ENCODE measurements around the gene VSIR.

VSIR gene
- total RNA-seq: 107 to 601 (median 161) reads per million in 3 experiments

GRCh38 chr10:71773221-71773971 lies at the start of gene VSIR:
TSS of gene VSIR (minus strand) at chr10:71773520. CDS start at chr10:71773439, 81 bp downstream.
- peak; percentile 94 for DNase-seq

GRCh38 chr10:71821909-71822763 lies 48.8 kb upstream of the VSIR start:
- DNase-seq: no peak

GRCh38 chr10:71820966-71821365 lies 47.6 kb upstream of the VSIR start:
- no peak for DNase-seq

- no peak for DNase-seq
Measured at GRCh38 chr10:71819985-71820384, 46.7 kb upstream of the VSIR start.

GRCh38 chr10:71819441-71819861 lies 46.1 kb upstream of the VSIR start:
- DNase-seq: no peak

DNA sequence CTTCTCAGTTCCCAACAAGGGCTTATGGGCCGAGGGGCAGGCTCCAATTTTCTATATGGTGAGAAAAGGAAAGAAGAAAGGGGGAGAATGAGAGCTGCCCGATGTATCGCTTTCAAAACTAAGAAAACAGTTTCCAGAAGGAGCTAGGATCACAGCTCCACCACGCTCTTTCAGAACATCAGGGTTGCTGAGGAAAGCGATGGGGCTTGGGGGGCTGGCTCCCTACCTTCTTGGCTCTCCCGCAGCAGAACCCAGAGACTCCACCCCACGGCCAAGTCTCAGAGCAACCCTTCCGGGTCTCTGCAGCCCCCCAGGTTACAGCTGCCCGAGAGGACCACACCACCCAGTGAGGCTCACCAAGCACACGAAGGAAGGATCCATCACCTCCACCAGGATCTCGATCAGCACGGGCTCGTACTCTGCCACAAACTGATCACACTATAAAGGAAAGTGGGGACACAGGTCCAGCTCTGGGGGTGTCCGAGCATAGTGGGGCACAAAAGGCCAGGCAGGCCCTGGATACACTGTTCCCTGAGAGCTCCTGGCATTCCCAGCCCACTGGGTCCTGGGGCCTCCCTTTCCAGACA lies 45.4 kb upstream of the VSIR start:
- DNase-seq: no peak

DNA sequence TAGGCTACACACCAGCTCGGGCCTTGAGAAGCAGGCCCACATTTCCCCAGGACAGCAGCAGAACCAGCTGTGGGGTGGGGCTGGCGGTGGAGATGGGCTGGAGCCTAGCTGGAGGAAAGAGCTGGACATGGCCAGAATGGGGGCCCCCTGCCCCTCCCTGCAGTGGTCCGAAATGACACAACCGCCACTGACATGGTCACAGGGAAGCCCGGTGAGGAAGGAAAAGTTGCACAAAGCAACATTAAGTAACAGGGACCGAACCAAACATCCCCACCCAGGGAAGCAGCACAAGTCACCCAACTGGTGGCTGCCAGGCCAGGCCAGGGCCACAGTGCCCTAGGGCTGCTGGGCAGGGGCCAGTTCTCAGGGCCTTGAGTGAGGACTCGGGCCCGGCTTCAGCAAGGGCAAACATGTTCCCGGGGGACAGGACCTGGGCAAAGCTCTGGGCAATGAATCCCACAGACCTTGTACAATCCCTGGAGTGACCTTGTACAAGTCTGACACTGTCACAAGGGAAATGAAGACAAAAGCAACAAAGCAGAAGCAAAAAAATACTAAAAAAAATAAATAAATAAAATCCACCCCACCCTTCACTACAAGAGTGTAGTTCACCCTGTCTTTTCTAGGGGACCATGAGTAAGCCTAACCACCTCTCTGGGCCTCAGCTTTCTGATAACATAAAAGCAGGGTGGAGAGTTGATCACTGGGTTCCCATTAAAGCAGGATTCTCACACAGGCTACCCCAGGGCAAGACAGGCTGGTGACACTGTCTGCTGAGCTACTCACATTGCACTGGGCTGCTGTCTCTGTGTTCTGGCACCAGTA lies 44.7 kb upstream of the VSIR start:
- no peak for DNase-seq

DNA sequence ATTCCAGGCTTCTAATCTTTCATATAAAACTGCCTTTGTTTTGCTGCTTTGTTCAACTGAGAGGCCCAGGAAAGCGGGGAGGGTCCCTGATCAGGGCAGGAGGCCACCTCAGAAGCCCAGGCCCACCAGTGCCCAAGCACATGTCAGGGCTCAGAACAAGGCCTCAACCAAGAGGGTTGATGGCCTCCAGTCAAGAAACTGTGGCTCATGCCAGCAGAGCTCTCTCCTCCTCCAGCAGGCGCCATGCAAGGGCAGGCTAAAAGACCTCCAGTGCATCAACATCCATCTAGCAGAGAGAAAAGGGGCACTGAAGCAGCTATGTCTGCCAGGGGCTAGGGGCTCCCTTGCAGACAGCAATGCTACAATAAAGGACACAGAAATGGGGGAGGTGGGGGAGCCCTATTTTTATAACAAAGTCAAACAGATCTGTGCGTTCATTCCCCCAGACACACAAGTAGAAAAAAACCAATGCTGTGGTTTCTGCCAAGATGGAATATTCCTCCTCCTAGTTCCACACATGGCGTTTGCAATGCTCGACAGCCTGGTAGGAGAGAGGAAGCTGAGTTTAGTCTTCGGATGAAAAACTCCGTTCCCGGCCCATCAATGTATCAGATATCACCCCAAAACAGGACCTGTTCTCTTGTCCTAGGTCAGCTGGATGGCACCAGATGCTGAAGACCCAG lies 43.8 kb upstream of the VSIR start:
- no peak for DNase-seq

DNA sequence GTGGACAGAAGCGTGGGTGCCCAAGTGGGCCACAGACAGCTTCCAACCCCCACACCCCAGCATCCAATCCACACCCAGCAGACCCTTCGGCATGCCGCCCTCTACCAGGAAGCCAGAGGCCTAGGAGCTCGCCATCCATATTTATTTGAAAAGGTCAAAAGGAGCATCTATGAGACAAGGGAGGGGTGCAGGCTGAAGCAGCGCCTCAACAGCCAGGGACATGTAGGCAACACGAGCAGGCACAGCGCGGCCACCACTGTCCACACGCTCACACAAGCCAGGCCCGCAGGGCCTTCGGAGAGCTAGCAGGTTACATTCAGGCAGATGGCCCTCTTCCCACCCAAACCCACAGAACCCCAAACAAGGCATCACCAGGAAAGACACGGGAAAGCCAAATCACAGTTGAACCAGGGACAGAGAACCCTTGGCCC lies 43.1 kb upstream of the VSIR start:
- DNase-seq: no peak

DNA sequence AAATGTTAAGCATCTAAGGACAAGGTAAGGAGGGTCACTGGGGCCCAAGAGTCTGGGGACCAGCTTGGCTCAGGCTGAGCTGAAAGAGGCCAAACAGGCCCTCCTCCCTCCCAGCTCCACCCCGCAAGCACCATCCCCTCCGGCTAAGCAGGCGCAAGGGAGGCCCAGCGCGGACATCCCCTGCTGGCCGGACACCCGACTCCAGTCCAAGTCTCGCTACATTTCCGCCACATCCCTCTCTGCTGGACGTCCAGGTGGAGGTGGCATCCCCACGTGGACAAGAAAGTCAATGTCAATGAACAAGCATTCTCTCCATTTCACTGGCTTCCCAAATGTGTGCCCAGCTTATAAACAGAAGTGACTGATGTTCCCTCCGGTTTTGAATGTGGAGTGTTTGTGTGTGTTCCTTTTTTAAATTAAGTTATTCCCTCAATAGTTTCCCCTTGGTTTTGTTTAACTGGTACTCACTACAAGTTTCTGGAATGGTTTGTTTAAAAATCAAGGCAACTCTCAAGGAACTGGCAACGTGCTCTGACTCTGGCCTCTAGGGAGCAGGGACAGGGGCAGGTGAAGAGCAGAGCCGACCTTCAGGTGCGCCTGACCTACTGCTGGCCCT lies 42.3 kb upstream of the VSIR start:
- no peak for DNase-seq

- DNase-seq: no peak
Measured at GRCh38 chr10:71814922-71815411, 41.6 kb upstream of the VSIR start.

- DNase-seq: no peak
Measured at GRCh38 chr10:71812913-71813590, 39.7 kb upstream of the VSIR start.

DNA sequence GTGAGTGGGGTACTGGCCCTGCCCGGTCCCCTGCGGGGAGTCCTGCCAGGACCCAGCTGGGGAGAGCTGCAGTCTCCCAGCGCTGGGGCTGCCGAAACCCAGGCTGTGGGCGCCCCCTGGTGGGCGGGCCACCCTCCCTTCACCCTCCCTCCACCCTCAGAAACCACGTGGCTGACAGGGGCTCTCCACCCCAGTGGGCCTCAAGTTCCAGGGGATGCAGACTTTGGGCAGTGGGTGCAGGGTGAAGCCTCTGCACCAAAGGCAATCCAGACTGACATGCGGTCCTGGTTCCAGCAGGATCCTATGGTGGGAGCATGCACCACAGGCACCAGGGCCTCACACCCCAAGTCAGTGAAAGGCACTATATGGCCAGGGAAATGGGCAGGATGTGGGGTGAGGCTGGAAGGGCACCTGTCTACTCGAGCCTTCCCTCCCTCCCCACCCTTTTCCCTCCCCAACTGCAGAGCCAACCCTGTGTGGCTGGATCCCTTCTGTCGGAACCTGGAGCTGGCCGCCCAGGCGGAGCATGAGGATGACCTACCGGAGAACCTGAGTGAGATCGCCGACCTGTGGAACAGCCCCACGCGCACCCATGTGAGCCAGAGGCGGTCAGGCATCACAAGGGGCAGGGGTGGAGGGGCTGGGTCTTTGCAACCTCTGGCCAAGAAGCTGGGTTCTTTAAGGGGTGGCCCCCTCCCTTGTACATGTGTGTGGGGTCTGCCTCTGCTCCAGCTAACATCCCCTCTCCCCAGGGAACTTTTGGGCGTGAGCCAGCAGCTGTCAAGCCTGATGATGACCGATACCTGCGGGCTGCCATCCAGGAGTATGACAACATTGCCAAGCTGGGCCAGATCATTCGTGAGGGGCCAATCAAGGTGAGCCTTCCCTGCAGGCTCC lies 38.9 kb upstream of the VSIR start:
- peak; percentile 69 for DNase-seq

- DNase-seq: no peak
Measured at GRCh38 chr10:71811351-71811750, 38.0 kb upstream of the VSIR start.

DNA sequence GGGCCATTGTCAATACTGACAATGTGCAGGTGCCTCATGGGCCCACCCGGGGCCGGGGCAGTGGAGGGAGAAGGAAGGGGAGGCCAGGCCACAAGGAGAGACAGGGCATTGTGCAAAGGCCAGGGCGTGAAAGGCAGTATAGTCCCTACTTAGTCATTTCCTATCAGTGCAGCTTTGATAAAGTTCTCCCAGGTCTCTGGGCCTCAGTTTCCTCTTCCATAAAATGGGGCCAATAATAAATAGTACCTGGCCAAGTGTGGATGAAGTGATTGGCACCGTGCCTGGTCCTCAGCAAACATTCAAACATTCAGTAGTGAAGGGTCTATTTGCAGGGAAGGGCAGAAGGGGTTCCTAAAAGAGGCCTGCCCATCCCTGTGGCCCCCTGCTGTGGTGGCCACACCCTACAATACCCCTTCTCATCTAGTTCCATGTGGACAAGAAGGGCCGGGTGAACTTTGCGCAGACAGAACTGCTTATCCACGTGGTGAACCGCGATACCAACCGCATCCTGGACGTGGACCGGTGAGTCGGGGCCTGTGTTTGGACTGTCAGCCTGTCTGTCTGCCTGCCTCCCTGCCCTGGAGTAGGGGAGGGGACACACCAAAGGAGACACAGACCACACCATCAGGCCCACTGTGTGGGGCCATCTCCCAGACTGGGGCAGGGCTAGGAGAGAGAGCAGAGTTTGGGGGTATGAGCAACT lies 36.9 kb upstream of the VSIR start:
- DNase-seq: no peak

DNA sequence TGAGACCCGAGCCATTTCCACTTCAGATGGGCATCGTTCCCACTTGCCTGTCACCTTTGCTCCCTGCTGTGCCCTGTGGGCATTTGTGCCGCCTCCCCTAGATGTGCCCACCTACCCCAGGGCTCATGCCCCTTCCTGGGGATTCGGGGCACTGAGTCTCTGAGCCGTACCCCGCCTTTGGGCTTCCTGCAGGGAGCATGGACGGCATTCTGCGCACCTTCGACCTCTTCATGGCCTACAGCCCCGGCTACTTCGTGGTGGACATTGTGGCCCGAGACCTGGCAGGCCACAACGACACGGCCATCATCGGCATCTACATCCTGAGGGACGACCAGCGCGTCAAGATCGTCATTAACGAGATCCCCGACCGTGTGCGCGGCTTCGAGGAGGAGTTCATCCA lies 36.3 kb upstream of the VSIR start:
- DNase-seq: no peak

GRCh38 chr10:71807557-71808510 lies 34.5 kb upstream of the VSIR start:
- no peak for DNase-seq

Measured in central memory CD4-positive, alpha-beta T cell (primary cell).